Ovary (tissue), 9 donors: ENCODE data around the gene DYDC2. TPM values are rescaled to one million over a fixed set of nuclear protein-coding genes. Genes with fewer than 3 reads are reported as not detected.

ENCODE experiments used
- DNase-seq, 5 donors: peaks; one replicate each; pipeline ENCODE4 v3.0.0-alpha.2; 2019 to 2020
- H3K27ac ChIP-seq, 2 donors: fragments of 200-600 bp; one replicate each; pipeline versions ENCODE4 v1.5.1 to v1.8.0; 2019 to 2022
- H3K27me3 ChIP-seq: fragments of 200-600 bp; one replicate; pipeline ENCODE4 v1.8.0; 2022
- H3K36me3 ChIP-seq: fragments of 200-600 bp; sonication (generic); one replicate; pipeline ENCODE4 v1.5.1; 2019
- H3K4me1 ChIP-seq: one replicate; pipeline ENCODE4 v1.8.1; 2013; ENCODE audit warnings: mild to moderate bottlenecking, moderate library complexity; ENCODE audit not compliant: insufficient read depth
- H3K4me3 ChIP-seq: fragments of 200-600 bp; sonication (generic); one replicate; pipeline ENCODE4 v1.5.1; 2017
- H3K9me3 ChIP-seq, 2 donors: fragments of 200-600 bp in 1 of 2; sonication (generic) in 1 of 2; one replicate each; pipeline versions ENCODE4 v1.5.1 to v1.8.1; 2013 to 2019; ENCODE audit warnings: mild to moderate bottlenecking in 1 of 2, moderate library complexity in 1 of 2
- EP300 ChIP-seq: sonication (generic); formaldehyde crosslinking; IDR thresholded peaks from one replicate; pipeline ENCODE4 v1.6.1; 2017; ENCODE audit warnings: antibody characterized with exemption
- POLR2A ChIP-seq: fragments of 450-650 bp; IDR thresholded peaks from one replicate; pipeline ENCODE4 v1.6.1; 2017; ENCODE audit warnings: antibody characterized with exemption, mild to moderate bottlenecking, moderate library complexity
- WGBS, 3 donors: extraction: QIAGEN DNeasy Blood & Tissue Kit in 1 of 3; methylation state at CpG; one replicate each; pipeline versions ENCODE4 v1.1.5 to v1.1.7; 2013 to 2017; 5-methylcytosine and 5-hydroxymethylcytosine counted together
- intact Hi-C, 4 donors: fragments of 100-400 bp; cut with DNase I; formaldehyde crosslinking; loops; one replicate each; pipeline versions ENCODE4 v1.11.0 to v1.15.1; 2022 to 2023
- polyA plus RNA-seq, 2 donors: library from polyadenylated mRNA; stranded (reverse); fragments of 200-250 nt in 1 of 2; fragments of 350-450 nt in 1 of 2; fragmentation: Illumina TruSeq in 1 of 2; extraction: RNeasy Lipid Tissue Mini Kit (QIAGEN cat#74804) in 1 of 2; gene quantifications; one replicate each; pipeline ENCODE4 v1.2.3, GENCODE V29; 2013 to 2014
- total RNA-seq, 7 donors: library from RNA; depleted of rRNA in 2 of 7; stranded (reverse); fragments of >200 nt in 2 of 7; fragmentation: NEBNext Ultra II Directional in 3 of 7; extraction: Animal tissue kit (Norgen Biotek cat#: 25700) in 3 of 7; gene quantifications; one replicate each; pipeline versions ENCODE4 v1.1.0 to v1.2.4, GENCODE V29; 2016 to 2023
- TF ChIP-seq, protein P1 (sequence below), 3 donors: fragments of 450-650 bp in 2 of 3; fragments of 200-600 bp in 1 of 3; IDR thresholded peaks; one replicate each; pipeline versions ENCODE4 v1.5.1 to v1.8.0; 2016 to 2022; ENCODE audit warnings: antibody characterized with exemption in 3 of 3, mild to moderate bottlenecking in 1 of 3
- donor health status: DM: no; HTN: no; CAD: no; lungs with moderate emphysema.
- donor health status: DM: no; HTN: no; CAD: no.
- donor health status: Bipolar disorder and iron deficiency.
- donor health status: DM: yes; HTN: yes; CAD: no.
- donor health status: DM: no; HTN: no; CAD: no.
- donor health status: DM: yes; HTN: yes; CAD: no.

Gene DYDC2
- total and polyA plus RNA-seq, 9 donors = 0.17 to 6.7 (median 0.95) TPM; not detected in 2

DNA sequence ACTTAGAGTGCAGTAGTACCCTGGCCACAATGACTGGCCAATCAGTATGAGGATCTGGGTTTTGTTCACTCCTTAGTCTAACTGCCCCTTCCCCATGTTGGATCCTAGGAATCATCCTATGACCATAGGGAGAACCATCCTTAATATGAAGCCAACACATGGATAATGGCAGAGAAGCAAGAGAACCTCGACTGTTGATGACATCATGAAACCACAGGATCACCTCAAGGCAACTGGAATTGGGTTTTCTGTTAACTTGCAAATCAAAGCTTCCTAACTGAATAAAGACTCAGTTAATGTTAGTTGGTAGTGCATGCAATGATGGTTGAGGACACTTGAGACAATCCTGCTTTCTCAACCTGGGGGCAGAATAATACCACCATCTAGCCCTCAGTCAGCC is 48.5 kb downstream of the DYDC2 start:
- no peaks in the 10 kb centered on the region for H3K27me3 ChIP-seq
- H3K27ac ChIP-seq = no peak overlapping the region
- 92 to 97% (median 94%) methylated on average over 1 of the region's 1 CpG for WGBS, 3 donors

DNA sequence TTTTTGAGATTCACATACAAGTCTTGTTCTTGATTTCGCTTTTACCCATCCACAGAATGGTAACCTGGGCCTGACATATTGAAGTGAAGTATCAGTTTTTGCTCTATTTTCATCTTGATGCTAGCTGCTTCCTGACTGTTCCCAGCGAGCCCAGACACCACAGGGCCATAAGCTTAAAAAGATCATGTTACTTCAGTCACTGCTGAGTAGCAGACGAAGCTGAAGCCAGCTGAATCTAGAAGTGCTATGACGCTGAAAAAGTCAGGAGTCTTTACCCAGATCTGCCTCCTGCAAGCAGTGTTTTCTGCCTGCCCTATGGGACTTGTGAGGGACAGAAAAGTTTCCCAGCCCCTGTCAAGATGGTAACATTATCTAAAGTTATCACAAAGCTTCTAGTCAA is 49.0 kb downstream of the DYDC2 start:
- Histone ChIP-seq H3K27ac (peak overlapping the region in 1 of 2 donors; percentile 59), H3K4me3 (no peak overlapping the region), H3K36me3 (no peaks in the 10 kb centered on the region), H3K27me3 (no peaks in the 10 kb centered on the region), H3K4me1 (peaks cover 6% of the 10 kb centered on the region), H3K9me3 (no peaks in the 10 kb centered on the region)
- 54 to 68% (median 67%) methylated on average over 4 of the region's 4 CpGs for WGBS, 3 donors
- intact Hi-C loops = loop anchor here in 2 of 4 donors (5.0 to 10.0 kb wide), 2 partner anchors 47 to 99 kb away; partner anchors contain the start of gene TSPAN14 (in 1 of the 2)
- TF ChIP-seq POLR2A (no peak), EP300 (no peak)
- TF ChIP-seq, protein P1, sequence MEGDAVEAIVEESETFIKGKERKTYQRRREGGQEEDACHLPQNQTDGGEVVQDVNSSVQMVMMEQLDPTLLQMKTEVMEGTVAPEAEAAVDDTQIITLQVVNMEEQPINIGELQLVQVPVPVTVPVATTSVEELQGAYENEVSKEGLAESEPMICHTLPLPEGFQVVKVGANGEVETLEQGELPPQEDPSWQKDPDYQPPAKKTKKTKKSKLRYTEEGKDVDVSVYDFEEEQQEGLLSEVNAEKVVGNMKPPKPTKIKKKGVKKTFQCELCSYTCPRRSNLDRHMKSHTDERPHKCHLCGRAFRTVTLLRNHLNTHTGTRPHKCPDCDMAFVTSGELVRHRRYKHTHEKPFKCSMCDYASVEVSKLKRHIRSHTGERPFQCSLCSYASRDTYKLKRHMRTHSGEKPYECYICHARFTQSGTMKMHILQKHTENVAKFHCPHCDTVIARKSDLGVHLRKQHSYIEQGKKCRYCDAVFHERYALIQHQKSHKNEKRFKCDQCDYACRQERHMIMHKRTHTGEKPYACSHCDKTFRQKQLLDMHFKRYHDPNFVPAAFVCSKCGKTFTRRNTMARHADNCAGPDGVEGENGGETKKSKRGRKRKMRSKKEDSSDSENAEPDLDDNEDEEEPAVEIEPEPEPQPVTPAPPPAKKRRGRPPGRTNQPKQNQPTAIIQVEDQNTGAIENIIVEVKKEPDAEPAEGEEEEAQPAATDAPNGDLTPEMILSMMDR (IDR thresholded peaks at IDR 0.05) = no peak
- no peak for DNase-seq

More for the DNA sequence above, 48.5 kb downstream of the DYDC2 start:
- Histone ChIP-seq H3K9me3 (no peaks in the 10 kb centered on the region), H3K4me1 (peaks cover 6% of the 10 kb centered on the region), H3K36me3 (no peaks in the 10 kb centered on the region), H3K4me3 (no peak overlapping the region)
- no peak for DNase-seq
- TF ChIP-seq EP300 (no peak), POLR2A (no peak)
- TF ChIP-seq, protein P1 (IDR thresholded peaks at IDR 0.05) = no peak
- intact Hi-C loops = loop anchor here in 2 of 4 donors (5.0 to 10.0 kb wide), 2 partner anchors 47 to 100 kb away; partner anchors contain the start of gene TSPAN14 (in 1 of the 2)

DNA sequence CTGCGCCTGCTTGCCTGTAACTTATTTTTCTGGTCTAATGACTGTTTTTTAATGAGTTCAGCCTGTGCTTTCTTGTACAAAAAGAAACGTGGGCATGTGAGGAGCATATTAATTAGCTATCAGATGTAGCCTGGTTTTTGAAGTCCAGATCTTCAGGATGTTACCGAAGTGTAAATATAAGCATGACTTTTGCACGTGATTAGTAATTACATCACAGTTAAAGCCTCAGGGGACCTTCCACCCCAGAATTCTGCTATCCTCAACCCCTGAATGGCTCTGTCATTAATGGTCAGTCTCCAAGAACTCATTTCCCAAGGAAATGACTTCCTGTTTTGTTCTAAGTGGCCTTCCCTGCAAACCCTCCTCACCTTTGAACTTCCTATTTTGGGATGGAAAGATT is 49.6 kb downstream of the DYDC2 start:
- H3K36me3 ChIP-seq = no peaks in the 10 kb centered on the region
- H3K27ac ChIP-seq = no peak overlapping the region
- no peaks in the 10 kb centered on the region for H3K9me3 ChIP-seq
- H3K4me3 ChIP-seq = no peak overlapping the region
- H3K4me1 ChIP-seq = peaks cover 10% of the 10 kb centered on the region
- intact Hi-C loops = loop anchor here in 2 of 4 donors (5.0 to 10.0 kb wide), 2 partner anchors 46 to 99 kb away; partner anchors contain the start of gene TSPAN14 (in 1 of the 2)
- no peak for DNase-seq
- TF ChIP-seq, protein P1 (IDR thresholded peaks at IDR 0.05) = no peak
- TF ChIP-seq POLR2A = no peak
- TF ChIP-seq EP300 = no peak
- 18 to 35% (median 19%) methylated on average over 4 of the region's 4 CpGs for WGBS, 3 donors
- no peaks in the 10 kb centered on the region for H3K27me3 ChIP-seq

DNA sequence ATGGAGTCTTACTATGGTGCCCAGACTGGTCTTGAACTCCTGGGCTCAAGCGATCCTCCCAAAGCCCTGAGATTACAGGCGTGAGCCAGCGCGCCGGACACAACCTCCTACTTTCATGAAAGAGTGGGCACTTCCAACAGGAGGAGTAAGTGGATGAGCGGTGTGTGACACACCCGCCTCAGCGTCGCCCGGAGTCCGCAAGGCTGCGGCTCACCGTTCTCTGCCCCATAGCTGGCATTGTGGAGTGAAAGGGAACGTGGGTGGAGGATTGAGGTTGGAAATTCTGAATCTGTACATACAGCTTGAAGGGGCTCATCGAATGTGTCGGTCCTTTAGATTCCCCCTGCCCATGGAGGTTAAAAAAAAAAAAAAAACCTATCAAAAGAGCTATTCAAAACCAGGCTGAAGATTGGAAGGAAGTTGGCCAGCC is 51.2 kb downstream of the DYDC2 start:
- 8 to 10% (median 9%) methylated on average over 16 of the region's 16 CpGs for WGBS, 3 donors
- intact Hi-C loops = loop anchor here in 2 of 4 donors (5.0 to 10.0 kb wide), 2 partner anchors 44 to 97 kb away; partner anchors contain the start of gene TSPAN14 (in 1 of the 2)

More for the DNA sequence above, 51.2 kb downstream of the DYDC2 start:
- Histone ChIP-seq H3K27me3 (no peaks in the 10 kb centered on the region), H3K9me3 (no peaks in the 10 kb centered on the region), H3K36me3 (no peaks in the 10 kb centered on the region), H3K4me1 (peaks cover 14% of the 10 kb centered on the region), H3K27ac (peak overlapping the region; percentile 75 to 81), H3K4me3 (peak overlapping the region; percentile 88)
- DNase-seq = peak in 4 of 5 donors; percentile 31 to 51 (median 38)
- TF ChIP-seq, protein P1 (IDR thresholded peaks at IDR 0.05) = no peak
- TF ChIP-seq EP300 = no peak
- no peak for TF ChIP-seq POLR2A
